ENCODE measurements around the gene GIPC2.

GRCh38 chr1:78009276-78009675 lies 36.5 kb upstream of the GIPC2 start:
- TF ChIP-seq CTCF (IDR thresholded peaks at IDR 0.05 in 2 of 3, conservative IDR thresholded peaks at IDR 0.05 in 1 of 3; ENCODE audit: control insufficient read depth in 2 of 3, extremely low read depth in 1 of 3, insufficient read depth in 1 of 3, low read depth in 3 of 3, low read length in 3 of 3) (no peak), ZBTB33 (IDR thresholded peaks at IDR 0.05) (no peak)

Data from GM12878 (cell line).